Upper lobe of left lung (tissue), 6 donors: ENCODE measurements around the gene NEK10. TPM values are rescaled to one million over a fixed set of nuclear protein-coding genes. Genes with fewer than 3 reads are reported as not detected.
"Not testable (repeated sequence)": the region's sequence is repeated elsewhere in the genome, so short reads cannot be mapped to it uniquely, and the experiment has no call there.

Experiments used
- ATAC-seq, 2 donors: fragments of 200-7000 bp; cut with Tn5 transposase; one replicate each; pipeline ENCODE4 v1.9.1; 2022; ENCODE audit warnings: mild to moderate bottlenecking in 2 of 2, moderate library complexity in 2 of 2; ENCODE audit not compliant: low FRiP score in 2 of 2
- DNase-seq, 2 donors: peaks; one replicate each; pipeline ENCODE4 v3.0.0-alpha.2; 2019 to 2020
- H3K27ac ChIP-seq, 4 donors: fragments of 200-600 bp; sonication (generic); one replicate each; pipeline ENCODE4 v1.5.1; 2016 to 2019
- H3K27me3 ChIP-seq, 4 donors: fragments of 200-600 bp; sonication (generic); one replicate each; pipeline ENCODE4 v1.5.1; 2017 to 2019
- H3K36me3 ChIP-seq, 4 donors: fragments of 200-600 bp; sonication (generic); one replicate each; pipeline ENCODE4 v1.5.1; 2016 to 2019
- H3K4me1 ChIP-seq, 4 donors: fragments of 200-600 bp; sonication (generic); one replicate each; pipeline ENCODE4 v1.5.1; 2018 to 2019
- H3K4me3 ChIP-seq, 4 donors: fragments of 200-600 bp; sonication (generic); one replicate each; pipeline ENCODE4 v1.5.1; 2017 to 2019; ENCODE audit warnings: mild to moderate bottlenecking in 2 of 4, moderate library complexity in 1 of 4
- H3K9me3 ChIP-seq, 4 donors: fragments of 200-600 bp; sonication (generic); one replicate each; pipeline ENCODE4 v1.5.1; 2018 to 2019
- CTCF ChIP-seq, 6 experiments: fragments of 450-650 bp in 4 of 6; fragments of 200-600 bp in 2 of 6; sonication (generic) in 2 of 6; IDR thresholded peaks; one replicate each; pipeline ENCODE4 v1.5.1; 2016 to 2019; ENCODE audit warnings: antibody characterized with exemption in 6 of 6
- EP300 ChIP-seq, 4 donors: sonication (generic); formaldehyde crosslinking; IDR thresholded peaks; one replicate each; pipeline ENCODE4 v1.5.1; 2017; ENCODE audit warnings: antibody characterized with exemption in 4 of 4, control low read depth in 2 of 4
- POLR2A ChIP-seq, 4 donors: fragments of 450-650 bp; IDR thresholded peaks; one replicate each; pipeline ENCODE4 v1.5.1; 2016 to 2017; ENCODE audit warnings: antibody characterized with exemption in 4 of 4, mild to moderate bottlenecking in 2 of 4
- POLR2AphosphoS5 ChIP-seq, 2 donors: sonication (generic); formaldehyde crosslinking; IDR thresholded peaks; one replicate each; pipeline ENCODE4 v1.5.1; 2017; ENCODE audit warnings: antibody characterized with exemption in 2 of 2
- WGBS, 2 donors: methylation state at CpG; one replicate each; pipeline ENCODE4 v1.1.5; 2017 to 2018; 5-methylcytosine and 5-hydroxymethylcytosine counted together
- total RNA-seq, 6 donors: library from RNA; depleted of rRNA in 4 of 6; stranded (reverse); fragments of >200 nt in 4 of 6; gene quantifications; one replicate each; pipeline versions ENCODE4 v1.1.0 to v1.2.1, GENCODE V29; 2016 to 2021
- donor health status: DM: no; HTN: no; CAD: no; lungs with moderate emphysema.
- donor health status: DM: no; HTN: yes; CAD: no; lungs with severe emphysema.

The NEK10 gene
- total RNA-seq, 6 donors from 2014 or later: 0.29 to 85.3 (median 12.1) TPM

GRCh38 chr3:27289769-27290413 is 79.3 kb downstream of the NEK10 start:
- ATAC-seq: no peak
- WGBS, 2 donors: 54 to 60% methylated on average over 3 of the region's 3 CpGs
- Histone ChIP-seq H3K36me3 (no peaks in the 10 kb centered on the region), H3K4me1 (peaks cover 0 to 3% (median 0%) of the 10 kb centered on the region in 4 donors), H3K9me3 (no peaks in the 10 kb centered on the region), H3K27me3 (no peaks in the 10 kb centered on the region), H3K27ac (no peak overlapping the region), H3K4me3 (no peak overlapping the region)
- no peak for DNase-seq
- TF ChIP-seq EP300 (IDR thresholded peaks at IDR 0.05) (no peak), CTCF (IDR thresholded peaks at IDR 0.05) (no peak), POLR2AphosphoS5 (IDR thresholded peaks at IDR 0.05) (no peak), POLR2A (IDR thresholded peaks at IDR 0.05) (no peak)

- Histone ChIP-seq H3K9me3 (no peaks in the 10 kb centered on the region), H3K27me3 (no peaks in the 10 kb centered on the region), H3K4me1 (no peaks in the 10 kb centered on the region), H3K4me3 (no peak overlapping the region), H3K36me3 (no peaks in the 10 kb centered on the region), H3K27ac (no peak overlapping the region)
- no peak for ATAC-seq
- WGBS, 2 donors: 94 to 95% methylated on average over 2 of the region's 2 CpGs
- DNase-seq: no peak
- TF ChIP-seq POLR2A (IDR thresholded peaks at IDR 0.05) (no peak), POLR2AphosphoS5 (IDR thresholded peaks at IDR 0.05) (no peak), EP300 (IDR thresholded peaks at IDR 0.05) (no peak), CTCF (IDR thresholded peaks at IDR 0.05) (no peak)
These were observed 82.1 kb downstream of the NEK10 start for GRCh38 chr3:27287052-27287451.

GRCh38 chr3:27286467-27286866 is 82.7 kb downstream of the NEK10 start:
- not testable (repeated sequence) for H3K27ac ChIP-seq, H3K36me3 ChIP-seq, DNase-seq, ATAC-seq, H3K27me3 ChIP-seq, H3K4me1 ChIP-seq, H3K4me3 ChIP-seq, H3K9me3 ChIP-seq
- WGBS, 2 donors: 90 to 91% methylated on average over 10 of the region's 10 CpGs

GRCh38 chr3:27285668-27286067 is 83.5 kb downstream of the NEK10 start:
- no peak for TF ChIP-seq POLR2AphosphoS5 (IDR thresholded peaks at IDR 0.05)
- TF ChIP-seq EP300 (IDR thresholded peaks at IDR 0.05): no peak
- TF ChIP-seq POLR2A (IDR thresholded peaks at IDR 0.05): no peak
- no peak for TF ChIP-seq CTCF (IDR thresholded peaks at IDR 0.05)
- H3K27me3 ChIP-seq: no peaks in the 10 kb centered on the region
- H3K9me3 ChIP-seq: no peaks in the 10 kb centered on the region
- no peak overlapping the region for H3K4me3 ChIP-seq
- no peaks in the 10 kb centered on the region for H3K4me1 ChIP-seq
- DNase-seq: no peak
- ATAC-seq: no peak
- no peaks in the 10 kb centered on the region for H3K36me3 ChIP-seq
- no peak overlapping the region for H3K27ac ChIP-seq

GRCh38 chr3:27281671-27282150 is 87.5 kb downstream of the NEK10 start:
- TF ChIP-seq EP300 (IDR thresholded peaks at IDR 0.05) (no peak), CTCF (IDR thresholded peaks at IDR 0.05) (no peak), POLR2AphosphoS5 (IDR thresholded peaks at IDR 0.05) (no peak), POLR2A (IDR thresholded peaks at IDR 0.05) (no peak)
- Histone ChIP-seq H3K36me3 (no peaks in the 10 kb centered on the region), H3K4me3 (no peak overlapping the region), H3K9me3 (no peaks in the 10 kb centered on the region), H3K27ac (no peak overlapping the region), H3K4me1 (no peaks in the 10 kb centered on the region), H3K27me3 (no peaks in the 10 kb centered on the region)
- 78 to 83% methylated on average over 2 of the region's 2 CpGs for whole genome bisulfite sequencing, 2 donors
- ATAC-seq (no peak), DNase-seq (no peak)
